GM20431 (cell line): Measurements from ENCODE around the gene PLOD3.
"Not testable (repeated sequence)": the region's sequence is repeated elsewhere in the genome, so short reads cannot be mapped to it uniquely, and the experiment has no call there.

ENCODE experiments used
- in situ Hi-C: fragments of 300-500 bp; cut with MseI, MboI; formaldehyde crosslinking; loops from one replicate; pipeline ENCODE4 v1.15.0; 2020; ENCODE audit warnings: low sequenced_read_pairs; ENCODE audit not compliant: unreplicated experiment

Gene PLOD3, protein sequence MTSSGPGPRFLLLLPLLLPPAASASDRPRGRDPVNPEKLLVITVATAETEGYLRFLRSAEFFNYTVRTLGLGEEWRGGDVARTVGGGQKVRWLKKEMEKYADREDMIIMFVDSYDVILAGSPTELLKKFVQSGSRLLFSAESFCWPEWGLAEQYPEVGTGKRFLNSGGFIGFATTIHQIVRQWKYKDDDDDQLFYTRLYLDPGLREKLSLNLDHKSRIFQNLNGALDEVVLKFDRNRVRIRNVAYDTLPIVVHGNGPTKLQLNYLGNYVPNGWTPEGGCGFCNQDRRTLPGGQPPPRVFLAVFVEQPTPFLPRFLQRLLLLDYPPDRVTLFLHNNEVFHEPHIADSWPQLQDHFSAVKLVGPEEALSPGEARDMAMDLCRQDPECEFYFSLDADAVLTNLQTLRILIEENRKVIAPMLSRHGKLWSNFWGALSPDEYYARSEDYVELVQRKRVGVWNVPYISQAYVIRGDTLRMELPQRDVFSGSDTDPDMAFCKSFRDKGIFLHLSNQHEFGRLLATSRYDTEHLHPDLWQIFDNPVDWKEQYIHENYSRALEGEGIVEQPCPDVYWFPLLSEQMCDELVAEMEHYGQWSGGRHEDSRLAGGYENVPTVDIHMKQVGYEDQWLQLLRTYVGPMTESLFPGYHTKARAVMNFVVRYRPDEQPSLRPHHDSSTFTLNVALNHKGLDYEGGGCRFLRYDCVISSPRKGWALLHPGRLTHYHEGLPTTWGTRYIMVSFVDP

DNA sequence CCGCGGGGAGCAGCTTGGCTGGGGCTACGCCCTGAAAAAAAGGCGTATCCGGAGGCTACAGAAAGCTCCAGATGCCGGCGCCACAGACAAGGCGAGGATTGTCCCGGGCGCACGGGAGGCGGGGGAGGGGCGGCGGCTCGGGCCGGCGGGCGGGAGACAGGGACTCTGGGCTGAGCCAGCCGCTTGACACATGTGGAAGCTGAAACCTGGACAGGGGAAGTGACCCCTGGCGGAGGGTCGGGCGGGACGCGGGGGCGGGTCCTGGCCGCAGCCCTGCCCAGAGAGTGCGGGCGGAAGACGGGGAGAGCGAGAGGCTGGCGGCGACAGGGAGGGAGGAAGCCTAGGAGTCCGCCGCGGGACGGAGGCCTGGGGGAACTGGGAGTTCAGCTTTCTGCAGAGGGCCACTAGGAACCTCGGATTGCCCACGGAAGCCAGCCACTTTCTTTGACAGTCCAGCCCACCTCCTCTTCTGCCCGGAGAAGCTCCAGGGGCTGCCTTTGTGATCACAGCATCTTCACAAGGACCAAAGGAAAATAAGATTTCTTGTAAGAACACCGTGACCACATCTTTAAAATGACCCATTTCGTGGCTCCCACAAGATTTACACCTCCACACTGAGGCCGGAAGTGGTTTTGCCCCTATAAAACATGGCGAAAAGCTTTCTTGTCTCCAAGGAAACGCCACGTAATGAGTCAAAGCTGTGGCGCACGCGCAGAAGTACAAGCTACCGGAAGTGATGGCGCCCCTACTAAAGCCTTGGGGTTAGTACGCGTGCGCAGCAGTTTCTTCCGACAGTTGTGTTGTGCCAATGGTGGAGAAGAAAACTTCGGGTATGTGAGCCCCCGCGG is at the start of gene PLOD3, which contains the start of gene ZNHIT1:
Gene PLOD3, minus strand, starts transcription at position 194 of the 848 bp plus-strand sequence. CDS start 307 bp downstream, outside the sequence.
Gene ZNHIT1, plus strand, starts transcription at position 778 of the 848 bp plus-strand sequence. Its CDS starts 31 bp downstream, at position 809.
- in situ Hi-C loops: no loop called here

DNA sequence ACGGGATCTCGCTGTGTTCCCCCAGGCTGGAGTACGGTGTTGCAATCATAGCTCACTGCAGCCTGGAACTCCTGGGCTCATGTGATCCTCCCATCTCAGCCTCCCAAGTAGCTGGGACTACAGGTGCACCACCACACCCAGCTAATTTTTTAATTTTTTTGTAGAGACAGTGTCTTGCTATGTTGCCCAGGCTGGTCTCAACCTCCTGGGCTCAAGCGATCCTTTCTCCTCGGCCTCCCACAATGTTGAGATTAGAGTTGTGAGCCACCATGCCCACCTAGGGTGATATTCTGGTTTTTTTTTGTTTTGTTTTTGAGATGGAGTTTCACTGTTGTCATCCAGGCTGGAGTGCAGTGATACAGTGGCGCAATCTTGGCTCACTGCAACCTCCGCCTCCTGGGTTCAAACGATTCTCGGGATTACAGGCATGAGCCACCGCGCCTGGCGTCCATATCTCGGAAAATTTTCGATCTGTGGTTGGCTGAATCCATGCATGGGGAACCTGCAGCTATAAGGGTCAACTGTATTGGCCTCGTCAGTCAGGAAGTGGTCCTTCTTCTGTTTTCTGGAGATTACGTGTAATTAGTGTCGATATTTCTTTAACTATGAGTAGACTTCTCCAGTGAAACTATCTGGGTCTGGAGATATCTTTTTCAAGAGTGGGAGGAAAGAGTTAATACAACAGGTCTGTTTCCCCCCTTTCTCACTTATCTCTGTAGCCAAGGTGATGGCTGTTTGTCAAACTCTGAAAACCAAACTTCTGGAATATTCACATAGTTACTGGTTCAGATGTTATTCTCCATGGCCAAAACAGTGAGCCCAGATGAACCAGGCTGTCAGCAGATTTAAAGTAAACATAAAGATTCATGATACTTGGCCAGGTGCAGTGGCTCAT is 48.5 kb upstream of the PLOD3 start:
- in situ Hi-C loops: no loop called here

DNA sequence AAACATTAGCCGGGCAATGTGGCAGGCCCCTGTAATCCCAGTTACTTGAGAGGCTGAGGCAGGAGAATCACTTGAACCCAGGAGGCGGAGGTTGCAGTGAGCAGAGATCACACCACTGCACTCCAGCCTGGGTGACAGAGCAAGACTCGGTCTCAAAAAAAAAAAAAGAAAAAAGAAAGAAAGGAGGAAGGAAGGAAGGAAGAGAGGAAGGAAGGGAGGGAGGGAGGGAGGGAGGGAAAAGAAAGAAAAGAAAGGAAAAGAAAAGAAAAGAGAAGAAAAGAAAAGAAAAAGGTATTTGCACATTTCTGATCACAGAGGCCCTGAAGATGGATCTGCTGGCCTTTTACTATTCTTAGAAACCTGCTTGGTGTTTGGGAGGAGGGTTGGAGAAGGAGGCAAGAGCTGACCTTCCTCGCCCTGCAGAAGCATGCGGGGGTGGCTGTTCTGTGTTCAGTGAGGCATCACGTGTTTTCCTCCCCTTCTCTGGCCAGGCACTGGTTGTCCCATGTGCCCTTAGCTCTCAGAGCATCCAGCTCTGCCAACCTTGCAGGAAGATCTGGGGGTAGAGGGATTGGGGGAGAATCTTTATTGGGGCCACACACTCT is 46.8 kb upstream of the PLOD3 start:
- in situ Hi-C loops: not testable (repeated sequence)

DNA sequence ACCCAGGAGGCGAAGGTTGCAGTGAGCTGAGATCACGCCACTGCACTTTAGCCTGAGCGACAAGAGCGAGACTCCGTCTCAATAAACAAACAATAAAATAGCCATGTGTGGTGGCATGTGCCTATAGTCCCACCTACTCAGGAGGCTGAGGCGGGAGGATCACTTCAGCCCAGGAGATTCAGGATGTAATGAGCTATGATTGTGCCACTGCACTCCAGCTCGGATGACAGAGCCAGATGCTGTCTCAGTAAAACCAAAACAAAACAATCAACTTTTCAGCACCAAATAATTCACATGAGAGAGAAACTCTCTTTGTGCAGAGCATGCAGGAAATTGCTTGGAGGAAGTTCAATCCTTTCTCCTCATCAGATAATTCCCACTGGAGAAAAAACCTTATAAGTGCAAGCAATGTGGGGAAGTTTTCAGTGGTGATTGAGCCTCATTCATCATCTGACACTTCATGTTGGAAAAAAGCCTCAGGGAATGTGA is 40.9 kb upstream of the PLOD3 start:
- in situ Hi-C loops: no loop called here

DNA sequence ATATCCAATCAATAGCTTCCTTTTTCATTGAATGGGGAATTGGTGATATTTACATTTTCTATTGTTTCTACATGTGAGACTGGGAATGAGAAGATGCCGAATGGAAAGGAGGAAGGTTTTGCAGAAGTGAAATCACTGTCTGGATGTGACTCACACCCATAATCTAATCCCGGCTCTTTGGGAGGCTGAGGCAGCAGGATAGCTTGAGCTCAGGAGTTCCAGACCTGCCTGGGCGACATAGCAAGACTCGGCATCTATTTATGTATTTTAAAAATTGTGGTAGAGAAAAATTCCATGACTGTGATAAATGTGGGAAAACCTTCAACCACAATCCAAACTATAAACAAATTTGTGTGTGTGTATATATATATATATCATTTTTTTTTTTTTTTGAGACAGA is 38.4 kb upstream of the PLOD3 start:
- in situ Hi-C loops: no loop called here

DNA sequence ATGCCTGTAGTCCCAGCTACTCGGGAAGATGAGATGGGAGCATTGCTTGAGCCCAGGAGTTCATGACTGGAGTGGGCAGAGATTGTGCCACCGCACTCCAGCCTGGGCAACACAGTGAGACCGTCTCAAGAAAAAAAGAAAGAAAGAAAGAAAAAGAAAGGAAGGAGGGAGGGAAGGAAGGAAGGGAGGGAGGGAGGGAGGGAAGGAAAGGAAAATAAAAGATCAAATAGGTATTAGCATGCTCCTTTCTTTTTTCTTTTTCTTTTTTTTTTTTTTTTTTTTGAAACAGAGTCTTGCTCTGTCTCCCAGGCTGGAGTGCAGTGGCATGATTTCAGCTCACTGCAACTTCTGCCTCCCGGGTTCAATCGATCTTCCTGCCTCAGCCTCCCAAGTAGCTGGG is 35.8 kb upstream of the PLOD3 start:
- in situ Hi-C loops: not testable (repeated sequence)

DNA sequence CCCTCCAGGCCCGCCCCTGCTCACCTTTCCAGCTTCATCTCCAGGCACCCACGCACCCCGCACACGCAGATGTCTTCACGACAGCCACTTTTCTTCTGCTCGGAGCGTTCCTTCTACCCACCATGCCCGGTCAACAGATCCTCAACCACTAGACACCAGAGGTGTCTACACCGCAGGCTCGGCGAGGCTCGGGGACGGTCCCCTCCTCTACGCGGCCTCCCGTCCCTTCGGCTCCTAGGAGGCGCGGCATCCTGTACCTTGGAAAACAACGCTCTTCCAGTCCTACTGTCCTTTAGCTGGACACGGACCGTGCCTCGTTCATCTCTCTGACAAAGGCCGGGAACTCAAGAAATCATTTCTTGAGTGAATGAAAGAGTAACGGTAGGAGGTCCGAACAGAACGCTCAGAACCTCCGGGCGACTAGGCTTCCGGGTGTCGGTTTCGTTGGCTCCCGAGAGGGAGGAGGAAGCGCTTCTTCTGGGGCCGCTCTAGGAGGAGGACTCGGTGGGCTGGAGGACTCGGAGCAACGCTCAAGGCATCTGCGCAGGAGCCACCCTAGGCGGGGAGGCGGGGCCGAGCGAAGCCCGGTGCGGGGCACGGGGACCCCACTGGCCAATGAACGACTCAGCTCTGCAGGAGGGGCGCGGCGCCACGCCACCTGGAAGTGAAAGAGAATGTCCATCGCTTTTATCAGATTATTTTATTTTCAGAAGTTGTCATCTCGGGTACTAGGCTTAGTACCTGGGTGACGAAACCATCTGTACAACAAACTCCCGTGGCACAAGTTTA is 34.7 kb upstream of the PLOD3 start:
- in situ Hi-C loops: no loop called here

DNA sequence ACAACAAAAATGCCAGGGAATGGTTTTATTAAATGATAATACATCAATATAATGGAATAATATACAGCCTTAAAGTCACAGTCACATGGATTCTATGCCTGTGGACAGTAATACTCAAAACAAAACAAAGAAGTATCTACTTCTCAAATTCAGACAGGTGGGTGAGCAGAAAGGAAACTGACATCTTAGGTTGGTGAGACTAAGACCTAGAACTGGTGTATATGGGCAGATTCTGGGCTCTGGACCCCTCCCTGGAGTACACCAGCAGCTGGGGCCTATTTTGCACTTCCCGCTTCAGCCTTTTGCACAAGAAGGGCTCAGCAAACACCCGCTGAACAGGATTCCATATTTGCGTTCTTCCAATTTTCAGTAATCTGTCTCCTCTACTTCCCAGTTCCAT is 32.9 kb upstream of the PLOD3 start:
- in situ Hi-C loops: no loop called here

DNA sequence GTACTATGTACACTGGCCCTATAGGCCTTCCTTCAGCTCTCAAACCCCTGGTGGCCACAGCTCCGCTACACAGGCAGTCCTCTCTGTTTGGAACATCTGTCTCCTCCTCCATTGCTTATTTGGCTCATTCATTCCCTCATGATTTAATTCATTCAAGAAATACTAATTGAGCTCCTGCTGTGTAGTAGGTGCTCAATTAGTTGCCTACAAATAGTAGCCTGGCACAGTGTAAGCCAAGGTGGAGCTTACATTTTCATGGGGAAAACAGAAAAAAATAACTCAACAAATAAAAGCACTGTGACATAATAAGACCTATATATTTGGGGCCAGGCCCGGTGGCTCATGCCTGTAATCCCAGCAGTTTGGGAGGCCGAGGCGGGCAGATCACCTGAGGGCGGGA is 30.9 kb upstream of the PLOD3 start:
- in situ Hi-C loops: no loop called here

DNA sequence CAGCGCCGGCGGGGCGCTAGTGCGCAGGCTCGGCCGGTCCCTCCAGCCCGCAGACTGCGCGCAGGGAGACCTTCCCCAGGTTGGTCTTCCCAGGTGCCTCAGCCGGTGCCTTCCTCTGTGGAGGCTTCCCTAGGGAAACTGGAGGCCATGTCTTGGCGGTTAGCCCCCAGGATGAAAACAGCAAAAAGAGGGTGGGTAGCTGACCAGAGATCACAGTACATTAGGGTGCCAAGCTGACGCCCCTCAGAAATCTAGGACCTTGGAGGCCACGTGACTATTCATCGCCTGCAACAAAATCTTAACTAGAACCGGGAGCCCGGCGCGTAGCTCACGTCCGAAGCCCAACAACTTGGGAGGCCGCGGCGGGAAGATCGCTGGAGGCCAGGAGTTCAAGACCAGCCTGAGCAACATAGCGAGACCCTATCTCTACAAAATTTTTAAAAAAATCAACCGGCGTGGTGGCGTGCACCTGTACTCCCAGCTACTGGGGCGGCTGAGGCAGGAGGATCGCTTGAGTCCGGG is 27.8 kb upstream of the PLOD3 start:
- in situ Hi-C loops: no loop called here

DNA sequence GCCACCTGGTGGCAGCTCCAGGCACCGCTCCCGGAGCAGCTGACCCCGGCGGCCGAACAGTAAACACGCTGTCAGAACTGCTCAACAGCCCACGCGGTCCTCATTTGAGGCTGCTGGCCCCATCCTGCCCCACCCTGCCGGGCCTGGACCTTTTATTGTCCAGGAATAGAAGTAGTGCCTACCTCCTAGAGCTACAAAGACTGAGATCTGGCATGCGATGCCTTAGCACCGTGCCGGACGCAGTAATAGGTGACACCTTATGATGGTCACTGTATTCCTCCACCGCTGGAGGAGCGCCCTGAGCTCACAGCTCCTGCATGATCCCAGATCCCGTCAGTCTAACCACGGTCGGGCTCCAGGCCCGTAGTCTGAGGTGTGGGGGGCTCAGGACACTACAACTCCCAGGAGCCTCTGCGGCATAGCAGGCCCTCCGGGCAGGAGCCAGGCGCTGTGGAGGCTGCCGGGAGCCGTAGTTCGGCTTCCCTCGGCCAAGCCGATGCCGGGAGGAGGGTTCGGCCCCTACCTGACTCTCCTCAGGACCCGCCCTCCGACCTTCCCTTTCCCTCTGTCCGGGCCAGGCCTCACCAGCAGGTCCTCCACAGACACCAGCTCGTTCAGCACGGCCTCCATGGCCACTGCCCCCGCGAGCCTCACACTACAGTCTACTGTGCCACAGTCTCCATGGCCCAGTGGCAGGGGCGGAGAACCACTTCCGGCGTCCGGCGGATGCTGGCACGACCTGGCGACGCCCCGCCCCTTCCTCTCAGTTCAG is 27.2 kb upstream of the PLOD3 start, which contains the start of gene FIS1:
Gene FIS1, minus strand, starts transcription at position 707 of the 772 bp plus-strand sequence. Its CDS starts 77 bp downstream, at position 630.
- in situ Hi-C loops: no loop called here

DNA sequence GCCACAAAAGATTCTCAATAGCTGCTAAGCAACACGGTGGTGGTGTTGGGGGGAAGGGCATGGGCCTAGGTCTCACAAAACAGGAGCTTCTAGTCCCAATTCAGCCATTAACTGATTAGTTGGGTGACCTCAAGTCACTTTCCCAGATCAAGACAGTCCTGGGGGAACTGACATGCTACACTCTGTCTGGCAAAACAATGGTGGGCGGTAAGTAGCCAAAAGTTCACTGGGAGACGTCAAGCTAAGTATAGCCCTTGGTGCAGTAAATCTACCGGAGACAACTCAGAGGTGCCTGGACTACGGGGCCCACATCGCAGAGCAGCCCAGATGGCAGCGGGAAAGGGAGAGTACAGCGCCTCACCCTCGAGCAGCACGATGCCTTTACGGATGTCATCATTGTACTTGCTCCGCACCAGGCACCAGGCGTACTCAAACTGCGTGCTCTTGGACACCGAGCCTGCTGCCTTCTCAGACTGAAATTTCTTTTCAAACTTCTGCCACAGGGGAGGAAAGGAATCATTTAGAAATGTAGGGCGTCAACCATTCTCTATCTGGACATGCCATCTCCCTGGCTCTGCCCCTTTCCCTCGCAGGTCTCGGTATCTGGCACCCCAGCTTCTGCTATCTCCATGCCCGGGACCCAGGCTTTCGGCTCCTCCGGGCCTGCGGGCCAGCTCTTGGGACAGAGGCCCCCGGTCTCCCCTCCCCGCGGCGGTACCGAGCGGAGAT is 26.4 kb upstream of the PLOD3 start:
- in situ Hi-C loops: no loop called here

DNA sequence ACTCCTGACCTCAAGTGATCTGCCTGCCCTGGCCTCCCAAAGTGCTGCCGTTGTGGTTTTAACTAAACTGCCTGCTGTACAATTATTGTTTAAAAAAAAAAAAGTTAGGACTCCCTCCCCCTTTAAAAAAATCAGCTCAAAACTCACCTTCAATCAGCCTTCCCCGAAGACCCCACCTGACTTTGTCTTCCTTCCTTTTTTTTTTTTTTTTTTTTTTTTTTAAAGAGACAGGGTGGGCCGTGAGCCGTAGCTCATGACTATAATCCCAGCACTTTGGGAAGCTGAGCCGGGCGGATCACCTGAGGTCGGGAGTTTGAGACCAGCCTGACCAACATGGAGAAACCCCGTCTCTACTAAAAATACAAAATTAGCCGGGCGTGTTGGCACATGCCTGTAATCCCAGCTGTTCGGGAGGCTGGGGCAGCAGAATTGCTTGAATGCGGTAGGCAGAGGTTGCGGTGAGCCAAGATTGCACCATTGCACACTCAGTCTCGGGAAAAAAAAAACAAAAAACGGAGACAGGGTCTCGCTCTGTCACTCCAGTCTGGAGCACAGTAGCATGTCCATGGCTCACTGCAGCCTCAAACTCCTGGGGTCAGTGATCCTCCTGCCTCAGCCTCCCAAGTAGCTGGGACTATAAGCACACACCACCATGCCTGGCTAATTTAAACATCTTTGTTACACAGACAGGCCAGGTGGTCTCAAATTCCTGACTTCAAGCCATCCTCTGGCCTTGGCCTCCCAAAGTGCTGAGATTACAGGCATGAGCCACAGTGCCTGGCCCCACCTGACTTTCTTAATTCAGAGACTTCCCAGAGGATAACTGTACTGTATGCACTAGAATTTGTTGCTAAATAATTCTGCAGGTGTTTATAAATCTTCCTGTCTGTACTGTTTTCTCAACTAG is 24.3 kb upstream of the PLOD3 start:
- in situ Hi-C loops: no loop called here

DNA sequence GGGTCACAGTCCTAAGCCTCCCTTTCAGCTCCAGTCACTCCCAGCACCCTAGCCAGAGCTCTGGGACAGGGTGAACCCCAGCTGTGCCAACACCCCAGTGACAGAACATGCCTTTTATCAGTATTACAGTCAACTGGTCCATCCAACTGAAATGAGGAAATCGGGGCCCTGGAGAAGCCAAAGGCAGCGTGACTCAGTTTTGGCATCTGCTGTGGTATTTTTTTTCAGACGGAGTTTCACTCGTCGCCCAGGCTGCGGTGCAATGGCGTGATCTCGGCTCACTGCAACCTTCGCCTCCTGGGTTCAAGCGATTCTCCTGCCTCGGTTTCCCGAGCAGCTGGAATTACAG is 23.6 kb upstream of the PLOD3 start:
- in situ Hi-C loops: no loop called here

DNA sequence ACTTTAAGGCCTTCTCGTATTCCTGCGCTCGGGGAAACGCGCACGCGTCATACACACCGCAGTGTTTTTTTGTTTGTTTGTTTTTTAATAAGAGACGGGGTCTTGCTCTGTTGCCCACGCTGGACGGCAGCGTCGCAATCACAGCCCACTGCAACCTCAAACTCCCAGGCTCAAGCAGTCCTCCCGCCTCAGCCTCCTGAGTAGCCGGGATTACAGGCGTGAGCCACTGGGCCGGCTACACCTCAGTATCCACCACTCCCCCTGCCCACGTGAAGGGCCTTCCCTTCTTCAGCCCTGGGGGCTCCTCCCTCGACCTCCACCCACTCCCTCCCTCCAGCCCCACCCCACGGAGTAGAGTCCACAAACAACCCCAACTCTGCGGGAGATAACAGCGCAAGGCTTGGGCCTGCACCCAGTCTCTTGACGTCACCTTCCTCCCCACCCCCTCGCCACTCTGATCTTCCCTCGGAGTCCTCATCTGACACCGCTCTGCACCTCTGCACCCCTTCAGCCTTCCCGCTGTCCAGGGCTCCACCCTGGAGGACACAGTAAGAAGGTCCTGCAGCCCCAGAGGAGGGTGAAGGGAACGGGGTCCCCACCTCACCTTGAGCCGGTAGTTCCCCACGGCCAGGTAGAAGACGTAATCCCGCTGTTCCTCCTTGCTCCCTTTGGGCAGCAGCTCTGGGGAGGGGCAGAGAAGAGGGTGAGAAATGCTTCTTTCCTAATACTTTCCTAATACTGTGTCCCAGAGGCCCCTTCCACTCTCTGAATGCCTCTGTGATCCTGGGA is 23.0 kb upstream of the PLOD3 start:
- in situ Hi-C loops: no loop called here
